KOPT-K1 (cell line): ENCODE data around the gene ZNF37A.
"Not testable (repeated sequence)": the region's sequence is repeated elsewhere in the genome, so short reads cannot be mapped to it uniquely, and the experiment has no call there.

ENCODE experiments used
- H3K27ac ChIP-seq: fragments of 200-600 bp; sonication (generic); 2 replicates; pipeline ENCODE4 v1.5.1; 2016; ENCODE audit warnings: antibody characterized with exemption, mild to moderate bottlenecking, low read depth, low read length; ENCODE audit not compliant: poor library complexity, severe bottlenecking
- H3K36me3 ChIP-seq: fragments of 200-600 bp; sonication (generic); 2 replicates; pipeline ENCODE4 v1.5.1; 2017; ENCODE audit warnings: antibody characterized with exemption, mild to moderate bottlenecking, low read length, moderate library complexity; ENCODE audit not compliant: insufficient read depth
- H3K9me3 ChIP-seq: fragments of 200-600 bp; sonication (generic); 2 replicates; pipeline ENCODE4 v1.5.1; 2017; ENCODE audit warnings: antibody characterized with exemption, low read length, mild to moderate bottlenecking; ENCODE audit not compliant: insufficient read depth, poor library complexity, severe bottlenecking

ZNF37A gene

DNA sequence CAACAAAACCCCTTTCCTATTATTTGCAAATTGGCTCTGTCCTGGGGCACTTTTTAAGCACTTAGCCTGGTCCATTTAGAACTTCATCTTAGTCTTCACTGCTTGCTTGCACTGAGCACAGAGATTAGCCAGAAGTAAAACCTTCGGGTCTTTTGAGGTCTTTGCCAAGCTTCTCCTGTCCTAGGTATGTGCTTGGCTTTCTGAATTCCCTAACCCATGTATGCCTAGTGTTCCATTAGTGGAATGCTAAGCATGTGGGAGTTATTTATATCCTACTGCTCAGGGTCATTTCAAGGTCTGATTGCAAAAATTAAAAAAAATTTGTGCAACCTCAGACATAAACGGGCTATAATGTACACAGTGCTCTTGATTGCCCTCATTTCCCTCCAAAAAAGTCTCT is 18.0 kb downstream of the ZNF37A start:
- Histone ChIP-seq H3K36me3 (peaks cover 44% of the 10 kb centered on the region), H3K9me3 (peaks cover 84% of the 10 kb centered on the region)

DNA sequence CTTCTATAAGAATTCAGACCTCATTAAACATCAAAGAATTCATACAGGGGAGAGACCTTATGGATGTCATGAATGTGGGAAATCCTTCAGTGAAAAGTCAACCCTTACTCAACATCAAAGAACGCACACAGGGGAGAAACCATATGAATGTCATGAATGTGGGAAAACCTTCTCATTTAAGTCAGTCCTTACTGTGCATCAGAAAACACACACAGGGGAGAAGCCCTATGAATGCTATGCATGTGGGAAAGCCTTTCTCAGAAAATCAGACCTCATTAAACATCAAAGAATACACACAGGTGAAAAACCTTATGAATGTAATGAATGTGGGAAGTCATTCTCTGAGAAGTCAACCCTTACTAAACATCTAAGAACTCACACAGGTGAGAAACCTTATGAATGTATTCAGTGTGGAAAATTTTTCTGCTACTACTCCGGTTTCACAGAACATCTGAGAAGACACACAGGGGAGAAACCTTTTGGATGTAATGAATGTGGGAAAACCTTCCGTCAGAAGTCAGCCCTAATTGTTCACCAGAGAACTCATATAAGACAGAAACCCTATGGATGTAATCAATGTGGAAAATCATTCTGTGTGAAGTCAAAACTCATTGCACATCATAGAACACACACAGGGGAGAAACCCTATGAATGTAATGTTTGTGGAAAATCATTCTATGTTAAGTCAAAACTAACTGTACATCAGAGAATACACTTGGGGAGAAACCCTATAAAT is 24.1 kb downstream of the ZNF37A start:
- H3K27ac ChIP-seq: no peak overlapping the region
- H3K9me3 ChIP-seq: peaks cover 100% of the 10 kb centered on the region
- H3K36me3 ChIP-seq: peaks cover 67% of the 10 kb centered on the region

More for the DNA sequence above, 18.0 kb downstream of the ZNF37A start:
- H3K27ac ChIP-seq: no peak overlapping the region

DNA sequence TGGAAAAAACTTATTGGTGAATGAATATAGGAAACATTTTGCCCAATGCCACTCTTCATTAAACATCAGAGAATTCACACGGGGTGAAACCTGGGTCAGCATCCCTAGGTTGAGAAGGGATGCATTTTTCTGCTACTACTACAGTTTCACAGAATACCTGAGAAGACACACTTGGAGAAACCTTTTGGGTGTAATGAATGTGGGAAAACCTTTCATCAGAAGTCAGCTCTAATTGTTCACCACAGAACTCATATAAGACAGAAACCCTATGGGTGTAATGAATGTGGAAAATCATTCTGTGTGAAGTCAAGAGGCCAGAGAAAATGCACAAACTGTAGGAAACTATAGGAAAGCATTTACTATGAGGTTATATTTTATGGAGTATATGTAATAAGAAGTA is 24.9 kb downstream of the ZNF37A start:
- H3K9me3 ChIP-seq: peaks cover 100% of the 10 kb centered on the region
- H3K36me3 ChIP-seq: peaks cover 60% of the 10 kb centered on the region
- no peak overlapping the region for H3K27ac ChIP-seq

DNA sequence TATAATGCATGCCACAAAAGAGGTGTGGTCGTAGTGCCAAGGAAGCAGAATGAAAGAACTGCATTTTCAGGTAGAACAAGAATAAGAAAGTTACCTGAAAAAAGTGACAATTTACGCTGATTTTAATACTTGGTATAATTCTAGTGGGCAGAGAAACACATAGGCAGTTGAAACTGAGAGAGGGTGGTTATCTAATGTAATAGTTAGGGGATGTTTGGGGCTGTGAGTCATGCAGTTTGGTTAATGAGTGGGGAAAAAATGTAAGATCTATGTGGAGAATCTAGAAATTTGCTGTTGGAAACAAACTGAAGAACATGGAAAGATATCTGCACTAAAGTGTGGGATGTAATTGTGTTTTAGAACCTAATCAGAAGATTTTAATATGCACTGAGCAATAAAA is 33.7 kb downstream of the ZNF37A start:
- Histone ChIP-seq H3K9me3 (peaks cover 61% of the 10 kb centered on the region), H3K36me3 (no peaks in the 10 kb centered on the region), H3K27ac (no peak overlapping the region)

DNA sequence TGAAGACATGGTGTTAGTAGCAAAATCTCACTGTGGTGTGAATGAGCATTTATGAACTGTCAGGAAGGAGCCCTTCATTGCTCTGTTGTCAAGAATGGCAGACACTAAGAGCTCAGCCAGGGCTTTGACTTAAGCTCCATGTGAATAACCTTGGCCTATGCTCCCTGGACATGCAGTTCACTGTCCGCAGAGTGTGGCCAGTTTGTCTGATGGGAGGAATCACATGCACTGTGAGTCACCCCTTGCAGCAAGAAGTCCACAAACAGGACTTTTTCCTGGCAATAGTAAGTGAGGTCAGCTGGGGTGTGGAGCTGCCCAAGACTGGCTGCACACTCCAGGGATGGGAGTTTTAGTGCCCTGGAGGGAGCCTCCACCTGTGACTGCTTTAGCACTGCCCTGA is 49.5 kb downstream of the ZNF37A start:
- H3K36me3 ChIP-seq: no peaks in the 10 kb centered on the region
- H3K27ac ChIP-seq: no peak overlapping the region
- H3K9me3 ChIP-seq: no peaks in the 10 kb centered on the region

DNA sequence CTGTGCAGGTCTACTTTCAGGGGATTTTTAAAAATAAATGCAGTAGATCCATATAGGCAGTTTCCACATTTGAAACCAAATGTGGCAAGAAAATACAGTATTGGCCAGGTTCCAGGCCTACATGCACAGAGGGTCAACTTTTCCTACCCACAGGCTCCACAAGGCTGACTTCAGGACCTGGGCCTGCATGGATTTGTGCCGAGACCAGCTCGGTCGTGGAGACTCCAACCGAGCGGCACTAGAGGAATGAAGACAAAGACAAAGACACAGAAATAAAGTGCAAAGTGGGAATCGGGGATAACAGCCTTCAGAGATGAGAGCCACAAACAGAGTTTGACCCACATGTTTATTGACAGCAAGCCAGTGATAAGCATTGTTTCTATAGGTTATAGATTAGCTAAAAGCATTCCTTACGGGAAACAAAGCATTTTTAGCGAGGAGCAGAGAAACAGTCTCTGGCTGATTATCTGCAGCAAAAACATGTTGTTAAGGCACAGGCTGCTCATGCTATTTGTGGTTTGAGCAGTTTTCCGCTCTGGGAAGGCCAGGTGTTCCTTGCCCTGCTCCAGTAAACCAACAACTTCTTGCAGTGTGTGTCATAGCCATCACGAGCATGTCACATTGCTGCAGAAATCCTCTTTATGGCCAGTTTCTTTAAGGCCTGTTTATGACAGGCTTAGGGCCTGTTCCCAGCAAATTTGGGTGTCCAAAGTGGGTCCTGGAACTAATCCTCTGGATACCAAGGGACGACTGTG is 52.6 kb downstream of the ZNF37A start:
- H3K36me3 ChIP-seq: no peaks in the 10 kb centered on the region
- H3K27ac ChIP-seq: no peak overlapping the region
- H3K9me3 ChIP-seq: no peaks in the 10 kb centered on the region

DNA sequence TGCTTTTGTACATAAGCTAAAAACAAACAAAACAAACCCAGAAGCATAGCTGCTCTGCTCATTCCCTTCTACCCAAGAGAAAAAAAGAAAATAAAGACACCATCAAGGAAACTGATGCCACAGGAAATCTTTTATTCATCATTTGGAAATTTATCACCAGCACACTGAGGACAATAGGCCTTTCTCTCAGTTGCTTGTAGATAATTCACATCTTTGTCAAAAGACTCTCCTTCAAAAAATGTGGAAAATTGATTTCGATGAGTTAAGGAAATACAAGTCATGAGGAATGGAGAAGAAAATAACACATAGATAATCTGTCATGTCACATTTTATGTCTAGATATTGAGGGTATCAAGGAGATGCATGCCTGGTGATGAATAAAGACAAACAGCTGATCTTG is 53.5 kb downstream of the ZNF37A start:
- no peaks in the 10 kb centered on the region for H3K36me3 ChIP-seq
- H3K9me3 ChIP-seq: no peaks in the 10 kb centered on the region
- no peak overlapping the region for H3K27ac ChIP-seq

DNA sequence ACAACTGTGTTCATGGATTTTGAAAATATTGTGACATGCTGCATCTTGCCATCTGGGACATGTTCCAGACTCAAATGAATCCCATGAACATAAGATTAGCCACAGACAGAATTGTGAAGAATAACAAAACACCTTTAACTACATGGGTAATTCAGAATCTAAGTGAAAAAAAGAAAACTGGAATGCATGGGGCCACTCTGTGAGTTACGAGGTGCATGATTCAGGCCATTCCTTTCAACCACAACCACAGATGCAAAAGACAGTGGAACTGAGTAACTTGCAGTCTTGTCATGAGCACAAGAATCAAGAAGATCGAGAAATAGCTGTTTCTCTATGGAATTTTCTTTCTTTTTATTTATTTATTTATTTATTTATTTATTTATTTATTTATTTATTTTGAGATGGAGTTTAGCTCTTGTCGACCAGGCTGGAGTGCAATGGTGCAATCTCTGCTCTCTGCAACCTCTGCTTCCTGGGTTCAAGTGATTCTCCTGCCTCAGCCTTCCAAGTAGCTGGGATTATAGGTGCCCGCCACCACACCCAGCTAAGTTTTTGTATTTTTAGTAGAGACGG is 56.8 kb downstream of the ZNF37A start:
- H3K36me3 ChIP-seq, H3K27ac ChIP-seq, H3K9me3 ChIP-seq: not testable (repeated sequence)

DNA sequence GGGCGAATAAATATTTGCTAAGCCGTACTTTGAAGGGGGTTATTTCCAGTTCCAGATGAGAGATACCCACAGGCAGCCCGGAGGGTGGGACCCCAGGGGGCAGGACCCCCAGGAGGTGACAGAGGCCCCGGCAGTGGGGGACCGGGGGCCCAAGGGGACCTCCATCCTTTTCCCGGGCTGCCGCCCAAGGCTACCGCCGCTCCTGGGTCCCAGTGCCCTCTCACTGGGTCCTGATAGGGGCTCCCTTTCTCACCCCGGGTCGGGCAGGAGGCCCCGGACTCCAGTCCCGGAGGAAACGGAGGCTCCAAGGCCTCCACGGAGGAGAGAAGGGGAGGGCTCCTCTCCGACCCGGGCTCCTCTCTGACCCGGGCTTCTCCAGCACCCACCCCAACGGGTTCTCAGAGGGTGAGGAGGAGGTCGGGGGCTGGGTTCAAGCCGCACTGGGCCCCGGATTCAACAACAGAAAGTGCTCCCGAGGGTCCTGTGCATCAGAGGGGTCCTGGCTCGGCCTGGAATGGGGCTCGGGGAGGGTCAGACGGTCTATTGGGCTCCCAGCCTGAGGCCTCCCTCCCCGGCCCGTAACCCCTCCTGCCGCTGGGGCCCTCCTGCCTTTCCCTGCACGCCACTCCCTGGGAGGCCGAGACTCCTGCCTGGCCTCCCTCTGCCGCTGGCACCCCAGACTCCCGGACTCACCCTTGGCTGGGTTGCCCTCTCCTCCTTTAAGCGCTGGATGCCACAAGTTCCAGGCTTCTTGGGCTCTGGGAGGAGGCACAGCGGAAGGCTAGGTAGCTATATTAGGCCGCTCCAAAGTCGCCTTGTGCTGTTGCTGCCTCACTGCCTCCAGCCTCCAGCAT is 62.5 kb downstream of the ZNF37A start:
- no peak overlapping the region for H3K27ac ChIP-seq
- H3K9me3 ChIP-seq: peaks cover 19% of the 10 kb centered on the region

DNA sequence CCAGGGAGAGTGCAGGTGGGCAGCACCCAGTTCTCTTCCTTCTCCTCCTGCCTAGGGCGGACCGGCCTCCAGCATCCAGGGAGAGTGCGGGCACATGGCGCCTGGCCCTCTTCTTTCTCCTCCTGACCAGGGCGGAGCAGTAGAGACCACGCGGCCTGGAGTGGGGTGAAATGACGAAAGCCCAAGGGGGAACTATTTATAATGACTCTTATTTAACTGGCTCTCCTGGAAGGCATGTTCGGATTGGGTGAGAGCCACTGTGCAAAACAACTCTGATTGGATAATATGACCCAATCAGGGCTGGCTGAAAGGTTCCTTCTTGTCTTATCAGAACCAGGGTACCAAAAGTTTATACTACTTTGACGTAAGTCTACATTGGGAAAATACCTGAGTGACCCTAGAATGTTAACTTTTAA is 63.1 kb downstream of the ZNF37A start:
- H3K27ac ChIP-seq: no peak overlapping the region
- no peaks in the 10 kb centered on the region for H3K36me3 ChIP-seq
- peaks cover 19% of the 10 kb centered on the region for H3K9me3 ChIP-seq

More for the DNA sequence above, 62.5 kb downstream of the ZNF37A start:
- H3K36me3 ChIP-seq: no peaks in the 10 kb centered on the region

DNA sequence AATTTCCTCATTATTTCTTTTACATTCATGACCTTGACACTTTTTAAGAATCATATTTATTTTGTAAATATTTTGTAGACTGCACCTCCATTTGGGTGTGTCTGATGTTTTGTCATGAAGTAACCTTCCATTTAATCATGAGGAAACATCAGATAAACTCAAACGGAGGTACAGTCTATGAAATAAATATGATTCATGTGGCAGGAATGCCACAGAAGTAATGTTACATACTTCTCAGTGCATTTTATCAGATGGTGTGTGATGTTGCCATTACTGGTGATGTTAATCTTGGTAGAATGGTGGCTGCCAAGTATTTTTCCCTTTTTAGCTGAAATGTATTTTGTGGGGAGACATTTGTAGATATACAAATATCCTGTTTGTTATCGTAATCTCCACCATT is 64.9 kb downstream of the ZNF37A start:
- Histone ChIP-seq H3K36me3 (no peaks in the 10 kb centered on the region), H3K9me3 (peaks cover 19% of the 10 kb centered on the region), H3K27ac (no peak overlapping the region)

DNA sequence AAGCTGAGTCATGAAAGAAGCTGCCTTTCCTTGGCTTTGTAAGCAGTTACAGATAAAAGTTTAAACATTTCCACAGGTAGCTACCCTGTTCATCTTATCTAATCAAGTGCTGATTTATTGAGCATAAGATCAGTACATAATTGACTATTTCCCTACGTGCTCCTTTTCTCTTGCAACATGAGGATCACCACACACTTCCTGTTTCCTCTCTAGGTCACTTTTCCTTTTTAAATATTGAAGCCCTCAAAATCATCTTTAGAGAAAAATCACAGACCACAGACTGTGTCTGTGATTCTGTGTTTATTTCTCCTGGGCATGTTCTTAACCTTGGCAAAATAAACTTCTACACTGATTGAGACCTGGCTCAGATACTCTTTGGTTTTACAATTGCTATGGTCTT is 69.5 kb downstream of the ZNF37A start:
- Histone ChIP-seq H3K27ac (no peak overlapping the region), H3K9me3 (peaks cover 19% of the 10 kb centered on the region), H3K36me3 (no peaks in the 10 kb centered on the region)

DNA sequence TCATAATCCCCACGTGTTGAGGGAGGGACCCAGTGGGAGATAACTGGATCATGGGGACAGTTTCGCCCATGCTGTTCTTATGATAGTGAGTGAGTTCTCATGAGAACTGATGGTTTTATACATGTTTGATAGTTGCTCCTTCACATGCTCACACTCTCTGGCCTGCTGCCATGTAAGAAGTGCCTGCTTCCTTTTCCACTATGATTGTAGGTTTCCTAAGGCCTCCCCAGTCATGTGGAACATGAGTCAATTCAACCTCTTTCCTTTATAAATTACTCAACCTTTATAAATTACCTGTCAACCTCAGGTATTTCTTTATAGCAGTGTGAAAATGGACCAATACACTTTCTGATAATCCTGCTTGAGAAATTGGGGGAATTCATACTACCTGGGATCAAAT is 80.2 kb downstream of the ZNF37A start:
- H3K9me3 ChIP-seq: no peaks in the 10 kb centered on the region
- no peak overlapping the region for H3K27ac ChIP-seq
- H3K36me3 ChIP-seq: no peaks in the 10 kb centered on the region

DNA sequence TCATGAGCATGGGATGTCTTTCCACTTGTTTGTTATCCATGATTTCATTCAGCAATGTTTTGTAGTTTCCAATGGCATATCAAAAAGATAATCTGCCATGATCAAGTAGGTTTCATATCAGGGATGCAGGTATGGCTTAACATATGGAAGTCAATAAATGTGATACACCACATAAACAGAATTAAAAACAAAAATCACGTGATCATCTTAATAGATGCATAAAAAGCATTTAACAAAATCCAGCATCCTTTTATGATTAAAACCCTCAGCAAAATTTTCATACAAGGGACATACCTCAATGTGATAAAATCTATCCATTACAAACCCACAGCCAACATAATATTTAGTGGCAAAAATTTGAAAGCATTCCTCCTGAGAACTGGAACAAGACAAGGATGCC is 90.3 kb downstream of the ZNF37A start:
- H3K36me3 ChIP-seq: no peaks in the 10 kb centered on the region
- H3K9me3 ChIP-seq: no peaks in the 10 kb centered on the region
- H3K27ac ChIP-seq: no peak overlapping the region
